Esophagus squamous epithelium (tissue), 5 donors: ENCODE results near the gene CDH8. TPM values are rescaled to one million over a fixed set of nuclear protein-coding genes. Genes with fewer than 3 reads are reported as not detected.

Experiments used
- DNase-seq: peaks from one replicate; lab custom pipeline; 2025; lab: John Stamatoyannopoulos, UW
- H3K27ac ChIP-seq, 4 donors: fragments of 200-600 bp; sonication (generic); one replicate each; pipeline ENCODE4 v1.5.1; 2016 to 2019; ENCODE audit warnings: mild to moderate bottlenecking in 1 of 4
- H3K27me3 ChIP-seq, 4 donors: fragments of 200-600 bp; sonication (generic); 1 replicate in 3 of 4; 2 replicates in 1 of 4; pipeline versions ENCODE4 v1.5.1 to v1.6.0; 2017 to 2021; ENCODE audit warnings: antibody characterized with exemption in 1 of 4
- H3K36me3 ChIP-seq, 3 donors: fragments of 200-600 bp; sonication (generic); one replicate each; pipeline ENCODE4 v1.5.1; 2016 to 2019
- H3K4me1 ChIP-seq, 3 donors: fragments of 200-600 bp; sonication (generic); one replicate each; pipeline ENCODE4 v1.5.1; 2017 to 2019
- H3K4me3 ChIP-seq, 4 donors: fragments of 200-600 bp; sonication (generic); 1 replicate in 3 of 4; 2 replicates in 1 of 4; pipeline ENCODE4 v1.5.1; 2016 to 2019; ENCODE audit warnings: mild to moderate bottlenecking in 2 of 4, moderate library complexity in 1 of 4
- H3K9me3 ChIP-seq, 3 donors: fragments of 200-600 bp; sonication (generic); one replicate each; pipeline ENCODE4 v1.5.1; 2016 to 2019
- CTCF ChIP-seq, 6 experiments: fragments of 450-650 bp in 4 of 6; fragments of 200-600 bp in 2 of 6; sonication (generic) in 2 of 6; IDR thresholded peaks; one replicate each; pipeline ENCODE4 v1.5.1; 2016 to 2019; ENCODE audit warnings: antibody characterized with exemption in 6 of 6, mild to moderate bottlenecking in 4 of 6, moderate library complexity in 4 of 6
- POLR2A ChIP-seq, 4 donors: fragments of 450-650 bp; IDR thresholded peaks; one replicate each; pipeline ENCODE4 v1.6.1; 2017; ENCODE audit warnings: antibody characterized with exemption in 4 of 4, mild to moderate bottlenecking in 4 of 4, moderate library complexity in 3 of 4
- WGBS, 2 donors: methylation state at CpG; one replicate each; pipeline ENCODE4 v1.1.5; 2018; 5-methylcytosine and 5-hydroxymethylcytosine counted together
- intact Hi-C: fragments of 100-400 bp; cut with DNase I; formaldehyde crosslinking; loops from one replicate; pipeline ENCODE4 v1.15.0; 2022
- total RNA-seq, 4 donors: library from RNA; depleted of rRNA; stranded (reverse); fragments of >200 nt; gene quantifications; one replicate each; pipeline ENCODE4 v1.1.0, GENCODE V29; 2016
- donor health status: DM: yes; HTN: yes; CAD: no.

CDH8 gene
- total RNA-seq, 4 donors from 2014 or later: 0.27 to 1.8 (median 0.81) TPM

GRCh38 chr16:62041401-62041800 is 5.2 kb upstream of the CDH8 start:
- Histone ChIP-seq H3K4me3 (no peak overlapping the region), H3K27me3 (peaks cover 0 to 27% (median 0%) of the 10 kb centered on the region in 4 donors), H3K27ac (no peak overlapping the region), H3K4me1 (peaks cover 0 to under 1% (median 0%) of the 10 kb centered on the region in 3 donors), H3K36me3 (no peaks in the 10 kb centered on the region), H3K9me3 (peaks cover 0 to 3% (median 0%) of the 10 kb centered on the region in 3 donors)
- no peak for DNase-seq
- peak in 2 of 6 experiments; percentile 19 to 49 for TF ChIP-seq CTCF (IDR thresholded peaks at IDR 0.05)
- TF ChIP-seq POLR2A (IDR thresholded peaks at IDR 0.05): no peak
- WGBS, 2 donors: 2 to 6% methylated on average over 4 of the region's 4 CpGs
- intact Hi-C loops: no loop called here

GRCh38 chr16:62038646-62039045 is 2.4 kb upstream of the CDH8 start:
- no peak overlapping the region for H3K27ac ChIP-seq
- H3K4me3 ChIP-seq: no peak overlapping the region
- DNase-seq: no peak
- WGBS, 2 donors: 32 to 57% methylated on average over 3 of the region's 3 CpGs
- H3K27me3 ChIP-seq: peaks cover 0 to 55% (median 5%) of the 10 kb centered on the region in 4 donors
- intact Hi-C loops: no loop called here
- no peaks in the 10 kb centered on the region for H3K9me3 ChIP-seq
- no peaks in the 10 kb centered on the region for H3K36me3 ChIP-seq
- TF ChIP-seq POLR2A (IDR thresholded peaks at IDR 0.05) (no peak), CTCF (IDR thresholded peaks at IDR 0.05) (no peak)
- peaks cover 0 to 22% (median 0%) of the 10 kb centered on the region in 3 donors for H3K4me1 ChIP-seq

- H3K9me3 ChIP-seq: no peaks in the 10 kb centered on the region
- 42 to 45% methylated on average over 1 of the region's 1 CpG for WGBS, 2 donors
- peaks cover 0 to 56% (median 5%) of the 10 kb centered on the region in 4 donors for H3K27me3 ChIP-seq
- no peak overlapping the region for H3K27ac ChIP-seq
- intact Hi-C loops: no loop called here
- no peaks in the 10 kb centered on the region for H3K36me3 ChIP-seq
- no peak overlapping the region for H3K4me3 ChIP-seq
- H3K4me1 ChIP-seq: peaks cover 0 to 22% (median 0%) of the 10 kb centered on the region in 3 donors
- no peak for TF ChIP-seq POLR2A (IDR thresholded peaks at IDR 0.05)
- TF ChIP-seq CTCF (IDR thresholded peaks at IDR 0.05): no peak
- no peak for DNase-seq
Measured at GRCh38 chr16:62038225-62038624, 2.0 kb upstream of the CDH8 start.

- H3K4me3 ChIP-seq: no peak overlapping the region
- 8 to 12% methylated on average over 13 to 14 of the region's 15 CpGs for WGBS, 2 donors
- H3K36me3 ChIP-seq: no peaks in the 10 kb centered on the region
- no peak for DNase-seq
- peaks cover 0 to 22% (median 0%) of the 10 kb centered on the region in 3 donors for H3K4me1 ChIP-seq
- no peak overlapping the region for H3K27ac ChIP-seq
- H3K9me3 ChIP-seq: no peaks in the 10 kb centered on the region
- no peak for TF ChIP-seq POLR2A (IDR thresholded peaks at IDR 0.05)
- TF ChIP-seq CTCF (IDR thresholded peaks at IDR 0.05): no peak
- intact Hi-C loops: no loop called here
- peaks cover 0 to 65% (median 5%) of the 10 kb centered on the region in 4 donors for H3K27me3 ChIP-seq
Measured at GRCh38 chr16:62036802-62037135, 531 bp upstream of the CDH8 start.

- intact Hi-C loops: no loop called here
- Histone ChIP-seq H3K27ac (no peak overlapping the region), H3K9me3 (no peaks in the 10 kb centered on the region), H3K36me3 (no peaks in the 10 kb centered on the region), H3K27me3 (peaks cover 0 to 65% (median 5%) of the 10 kb centered on the region in 4 donors), H3K4me1 (peaks cover 0 to 22% (median 0%) of the 10 kb centered on the region in 3 donors), H3K4me3 (peak overlapping the region in 1 of 4 donors; percentile 46)
- DNase-seq: no peak
- 6 to 22% methylated on average over 13 of the region's 65 CpGs for WGBS, 2 donors
- no peak for TF ChIP-seq POLR2A (IDR thresholded peaks at IDR 0.05)
- TF ChIP-seq CTCF (IDR thresholded peaks at IDR 0.05): no peak
Measured at GRCh38 chr16:62035115-62036092, 834 bp downstream of the CDH8 start.
